ENCODE measurements around the gene NRP2. TPM values are rescaled to one million over a fixed set of nuclear protein-coding genes. Genes with fewer than 3 reads are reported as not detected.

NRP2 gene
- total and polyA plus RNA-seq, 2 of the 13 experiments (the other 11 are each of a cell fraction or from before 2014, with no cell fraction given) = 0.65 to 1.4 TPM

DNA sequence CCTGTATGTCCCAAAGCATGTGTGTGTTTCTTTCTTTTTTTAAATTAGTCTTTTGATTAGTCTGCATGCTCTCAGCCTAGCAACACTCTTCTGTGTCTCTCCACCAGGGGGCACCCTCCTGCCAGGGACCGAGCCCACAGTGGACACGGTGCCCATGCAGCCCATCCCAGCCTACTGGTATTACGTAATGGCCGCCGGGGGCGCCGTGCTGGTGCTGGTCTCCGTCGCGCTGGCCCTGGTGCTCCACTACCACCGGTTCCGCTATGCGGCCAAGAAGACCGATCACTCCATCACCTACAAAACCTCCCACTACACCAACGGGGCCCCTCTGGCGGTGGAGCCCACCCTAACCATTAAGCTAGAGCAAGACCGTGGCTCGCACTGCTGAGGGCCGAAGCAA is 93.8 kb downstream of the NRP2 start (continued):
- TF ChIP-seq, protein P1, sequence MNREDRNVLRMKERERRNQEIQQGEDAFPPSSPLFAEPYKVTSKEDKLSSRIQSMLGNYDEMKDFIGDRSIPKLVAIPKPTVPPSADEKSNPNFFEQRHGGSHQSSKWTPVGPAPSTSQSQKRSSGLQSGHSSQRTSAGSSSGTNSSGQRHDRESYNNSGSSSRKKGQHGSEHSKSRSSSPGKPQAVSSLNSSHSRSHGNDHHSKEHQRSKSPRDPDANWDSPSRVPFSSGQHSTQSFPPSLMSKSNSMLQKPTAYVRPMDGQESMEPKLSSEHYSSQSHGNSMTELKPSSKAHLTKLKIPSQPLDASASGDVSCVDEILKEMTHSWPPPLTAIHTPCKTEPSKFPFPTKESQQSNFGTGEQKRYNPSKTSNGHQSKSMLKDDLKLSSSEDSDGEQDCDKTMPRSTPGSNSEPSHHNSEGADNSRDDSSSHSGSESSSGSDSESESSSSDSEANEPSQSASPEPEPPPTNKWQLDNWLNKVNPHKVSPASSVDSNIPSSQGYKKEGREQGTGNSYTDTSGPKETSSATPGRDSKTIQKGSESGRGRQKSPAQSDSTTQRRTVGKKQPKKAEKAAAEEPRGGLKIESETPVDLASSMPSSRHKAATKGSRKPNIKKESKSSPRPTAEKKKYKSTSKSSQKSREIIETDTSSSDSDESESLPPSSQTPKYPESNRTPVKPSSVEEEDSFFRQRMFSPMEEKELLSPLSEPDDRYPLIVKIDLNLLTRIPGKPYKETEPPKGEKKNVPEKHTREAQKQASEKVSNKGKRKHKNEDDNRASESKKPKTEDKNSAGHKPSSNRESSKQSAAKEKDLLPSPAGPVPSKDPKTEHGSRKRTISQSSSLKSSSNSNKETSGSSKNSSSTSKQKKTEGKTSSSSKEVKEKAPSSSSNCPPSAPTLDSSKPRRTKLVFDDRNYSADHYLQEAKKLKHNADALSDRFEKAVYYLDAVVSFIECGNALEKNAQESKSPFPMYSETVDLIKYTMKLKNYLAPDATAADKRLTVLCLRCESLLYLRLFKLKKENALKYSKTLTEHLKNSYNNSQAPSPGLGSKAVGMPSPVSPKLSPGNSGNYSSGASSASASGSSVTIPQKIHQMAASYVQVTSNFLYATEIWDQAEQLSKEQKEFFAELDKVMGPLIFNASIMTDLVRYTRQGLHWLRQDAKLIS (CRISPR knock-in tag; IDR thresholded peaks at IDR 0.05) = no peak
- TF ChIP-seq POLR2G (IDR thresholded peaks at IDR 0.05; ENCODE audit: low read depth, low read length) (no peak), TSC22D2 (CRISPR knock-in tag; IDR thresholded peaks at IDR 0.05; ENCODE audit: borderline replicate concordance) (peak; percentile 60; the same call in 1 of the 2 replicates), ZNF274 (CRISPR knock-in tag; IDR thresholded peaks at IDR 0.05) (peak; percentile 83), ARNT2 (CRISPR knock-in tag; IDR thresholded peaks at IDR 0.05; ENCODE audit: low read depth) (0 out of 2 replicates have a peak, but pooled peaks have one; percentile 26), NFIB (CRISPR knock-in tag; IDR thresholded peaks at IDR 0.05; ENCODE audit: borderline replicate concordance) (no peak), YY1 (IDR thresholded peaks at IDR 0.05; ENCODE audit: insufficient read depth, insufficient replicate concordance, low read depth, low read length) (peak; percentile 49), POLR2AphosphoS5 (IDR thresholded peaks at IDR 0.05; ENCODE audit: low read depth, low read length) (no peak), ZNF83 (CRISPR knock-in tag; IDR thresholded peaks at IDR 0.05; ENCODE audit: borderline replicate concordance) (peak; percentile 91; the same call in 1 of the 2 replicates), XRCC5 (optimal IDR thresholded peaks at IDR 0.05; ENCODE audit: low read length) (peak; percentile 87)
- TF ChIP-seq, protein P2, sequence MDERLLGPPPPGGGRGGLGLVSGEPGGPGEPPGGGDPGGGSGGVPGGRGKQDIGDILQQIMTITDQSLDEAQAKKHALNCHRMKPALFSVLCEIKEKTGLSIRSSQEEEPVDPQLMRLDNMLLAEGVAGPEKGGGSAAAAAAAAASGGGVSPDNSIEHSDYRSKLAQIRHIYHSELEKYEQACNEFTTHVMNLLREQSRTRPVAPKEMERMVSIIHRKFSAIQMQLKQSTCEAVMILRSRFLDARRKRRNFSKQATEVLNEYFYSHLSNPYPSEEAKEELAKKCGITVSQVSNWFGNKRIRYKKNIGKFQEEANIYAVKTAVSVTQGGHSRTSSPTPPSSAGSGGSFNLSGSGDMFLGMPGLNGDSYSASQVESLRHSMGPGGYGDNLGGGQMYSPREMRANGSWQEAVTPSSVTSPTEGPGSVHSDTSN (CRISPR knock-in tag; IDR thresholded peaks at IDR 0.05) = no peak
- TF ChIP-seq, protein P3, sequence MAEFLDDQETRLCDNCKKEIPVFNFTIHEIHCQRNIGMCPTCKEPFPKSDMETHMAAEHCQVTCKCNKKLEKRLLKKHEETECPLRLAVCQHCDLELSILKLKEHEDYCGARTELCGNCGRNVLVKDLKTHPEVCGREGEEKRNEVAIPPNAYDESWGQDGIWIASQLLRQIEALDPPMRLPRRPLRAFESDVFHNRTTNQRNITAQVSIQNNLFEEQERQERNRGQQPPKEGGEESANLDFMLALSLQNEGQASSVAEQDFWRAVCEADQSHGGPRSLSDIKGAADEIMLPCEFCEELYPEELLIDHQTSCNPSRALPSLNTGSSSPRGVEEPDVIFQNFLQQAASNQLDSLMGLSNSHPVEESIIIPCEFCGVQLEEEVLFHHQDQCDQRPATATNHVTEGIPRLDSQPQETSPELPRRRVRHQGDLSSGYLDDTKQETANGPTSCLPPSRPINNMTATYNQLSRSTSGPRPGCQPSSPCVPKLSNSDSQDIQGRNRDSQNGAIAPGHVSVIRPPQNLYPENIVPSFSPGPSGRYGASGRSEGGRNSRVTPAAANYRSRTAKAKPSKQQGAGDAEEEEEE (CRISPR knock-in tag; IDR thresholded peaks at IDR 0.05; ENCODE audit: borderline replicate concordance) = no peak
- TF ChIP-seq, protein P4, sequence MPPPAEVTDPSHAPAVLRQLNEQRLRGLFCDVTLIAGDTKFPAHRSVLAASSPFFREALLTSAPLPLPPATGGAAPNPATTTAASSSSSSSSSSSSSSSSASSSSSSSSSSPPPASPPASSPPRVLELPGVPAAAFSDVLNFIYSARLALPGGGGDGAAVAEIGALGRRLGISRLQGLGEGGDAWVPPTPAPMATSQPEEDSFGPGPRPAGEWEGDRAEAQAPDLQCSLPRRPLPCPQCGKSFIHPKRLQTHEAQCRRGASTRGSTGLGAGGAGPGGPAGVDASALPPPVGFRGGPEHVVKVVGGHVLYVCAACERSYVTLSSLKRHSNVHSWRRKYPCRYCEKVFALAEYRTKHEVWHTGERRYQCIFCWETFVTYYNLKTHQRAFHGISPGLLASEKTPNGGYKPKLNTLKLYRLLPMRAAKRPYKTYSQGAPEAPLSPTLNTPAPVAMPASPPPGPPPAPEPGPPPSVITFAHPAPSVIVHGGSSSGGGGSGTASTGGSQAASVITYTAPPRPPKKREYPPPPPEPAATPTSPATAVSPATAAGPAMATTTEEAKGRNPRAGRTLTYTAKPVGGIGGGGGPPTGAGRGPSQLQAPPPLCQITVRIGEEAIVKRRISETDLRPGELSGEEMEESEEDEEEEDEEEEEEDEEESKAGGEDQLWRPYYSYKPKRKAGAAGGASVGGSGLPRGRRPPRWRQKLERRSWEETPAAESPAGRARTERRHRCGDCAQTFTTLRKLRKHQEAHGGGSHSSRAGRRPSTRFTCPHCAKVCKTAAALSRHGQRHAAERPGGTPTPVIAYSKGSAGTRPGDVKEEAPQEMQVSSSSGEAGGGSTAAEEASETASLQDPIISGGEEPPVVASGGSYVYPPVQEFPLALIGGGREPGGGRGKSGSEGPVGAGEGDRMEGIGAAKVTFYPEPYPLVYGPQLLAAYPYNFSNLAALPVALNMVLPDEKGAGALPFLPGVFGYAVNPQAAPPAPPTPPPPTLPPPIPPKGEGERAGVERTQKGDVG (CRISPR knock-in tag; IDR thresholded peaks at IDR 0.05; ENCODE audit: borderline replicate concordance) = peak; percentile 63; the same call in 1 of the 2 replicates
